Astrocyte of the spinal cord (primary cell): ENCODE measurements around the gene NRROS.

Experiments used
- DNase-seq: peaks from one replicate; pipeline ENCODE4 v3.0.0; 2011; ENCODE audit warnings: low read depth, low spot score
- H3K4me3 ChIP-seq: 2 replicates; pipeline ENCODE4 v1.5.1; 2011; ENCODE audit warnings: low read depth, mild to moderate bottlenecking, low read length, moderate library complexity
- CTCF ChIP-seq: IDR thresholded peaks from 2 replicates; pipeline ENCODE4 v1.5.1; 2012; ENCODE audit warnings: low read depth, mild to moderate bottlenecking, low read length, inconsistent platforms
- in situ Hi-C: cut with HindIII; loops from 2 replicates; pipeline ENCODE4 v1.10.0; 2017; ENCODE audit warnings: low sequenced_read_pairs

NRROS gene

GRCh38 chr3:196662033-196662432 is 22.5 kb downstream of the NRROS start:
- H3K4me3 ChIP-seq = no peak overlapping the region
- DNase-seq = no peak
- no peak for TF ChIP-seq CTCF
- in situ Hi-C loops = no loop called here

GRCh38 chr3:196662711-196663571 is 23.4 kb downstream of the NRROS start:
- in situ Hi-C loops = no loop called here
- no peak for DNase-seq
- no peak for TF ChIP-seq CTCF
- H3K4me3 ChIP-seq = no peak overlapping the region

GRCh38 chr3:196666001-196666867 is 26.7 kb downstream of the NRROS start:
- peak; percentile 68 for DNase-seq
- in situ Hi-C loops = no loop called here
- TF ChIP-seq CTCF = no peak

GRCh38 chr3:196667056-196667825 is 27.7 kb downstream of the NRROS start:
- in situ Hi-C loops = no loop called here
- no peak for TF ChIP-seq CTCF
- DNase-seq = no peak
- no peak overlapping the region for H3K4me3 ChIP-seq

More at GRCh38 chr3:196666001-196666867, 26.7 kb downstream of the NRROS start:
- no peak overlapping the region for H3K4me3 ChIP-seq

GRCh38 chr3:196670339-196670738 is 30.8 kb downstream of the NRROS start:
- TF ChIP-seq CTCF = no peak
- no peak for DNase-seq
- no peak overlapping the region for H3K4me3 ChIP-seq
- in situ Hi-C loops = no loop called here

GRCh38 chr3:196673632-196674031 is 34.1 kb downstream of the NRROS start:
- H3K4me3 ChIP-seq = no peak overlapping the region
- in situ Hi-C loops = no loop called here
- no peak for TF ChIP-seq CTCF
- DNase-seq = no peak
